ENCODE data around the gene CXorf49.
"Not testable (repeated sequence)": the region's sequence is repeated elsewhere in the genome, so short reads cannot be mapped to it uniquely, and the experiment has no call there.

Gene CXorf49

GRCh38 chrX:71718185-71718584 lies at the start of gene CXorf49:
TSS of gene CXorf49 (minus strand) at chrX:71718285. CDS start at chrX:71718151, 134 bp downstream.
- DNase-seq, result not testable (repeated sequence)

- DNase-seq, result not testable (repeated sequence)
These were observed 49.0 kb upstream of the CXorf49 start for GRCh38 chrX:71767134-71767533.

GRCh38 chrX:71765613-71766012 lies 47.5 kb upstream of the CXorf49 start:
- not testable (repeated sequence) for DNase-seq

- DNase-seq, result not testable (repeated sequence)
These were observed 46.7 kb upstream of the CXorf49 start for GRCh38 chrX:71764832-71765231.

GRCh38 chrX:71763049-71763448 lies 45.0 kb upstream of the CXorf49 start, which contains the start of gene CXorf49B:
TSS of gene CXorf49B (plus strand) at chrX:71763349. CDS start at chrX:71763424, 75 bp downstream.
- DNase-seq, result not testable (repeated sequence)

- DNase-seq, result not testable (repeated sequence)
These were observed 42.7 kb upstream of the CXorf49 start for GRCh38 chrX:71760688-71761281.

GRCh38 chrX:71720289-71720886 lies 2.3 kb upstream of the CXorf49 start:
- DNase-seq, result not testable (repeated sequence)

GRCh38 chrX:71719195-71719594 lies 1.1 kb upstream of the CXorf49 start:
- peak; percentile 35 for DNase-seq

- DNase-seq, result not testable (repeated sequence)
These were observed 1.8 kb downstream of the CXorf49 start for GRCh38 chrX:71716323-71716722.

GRCh38 chrX:71715551-71715950 lies 2.5 kb downstream of the CXorf49 start:
- not testable (repeated sequence) for DNase-seq

GRCh38 chrX:71714064-71714463 lies 4.0 kb downstream of the CXorf49 start:
- DNase-seq, result not testable (repeated sequence)

- not testable (repeated sequence) for DNase-seq
These were observed 15.2 kb downstream of the CXorf49 start for GRCh38 chrX:71702853-71703252.

GRCh38 chrX:71699023-71699344 lies 19.1 kb downstream of the CXorf49 start:
- DNase-seq, result not testable (repeated sequence)

- not testable (repeated sequence) for DNase-seq
These were observed 19.6 kb downstream of the CXorf49 start for GRCh38 chrX:71698299-71699022.

GRCh38 chrX:71697466-71698298 lies 20.4 kb downstream of the CXorf49 start:
- DNase-seq, result not testable (repeated sequence)

GRCh38 chrX:71696641-71697465 lies 21.2 kb downstream of the CXorf49 start:
- DNase-seq, result not testable (repeated sequence)

GRCh38 chrX:71679575-71680207 lies 38.4 kb downstream of the CXorf49 start:
- DNase-seq, result no peak

GRCh38 chrX:71677195-71677594 lies 40.9 kb downstream of the CXorf49 start:
- DNase-seq, result not testable (repeated sequence)

GRCh38 chrX:71676068-71676795 lies 41.9 kb downstream of the CXorf49 start:
- DNase-seq, result peak; percentile 52

GRCh38 chrX:71675636-71676035 lies 42.4 kb downstream of the CXorf49 start:
- DNase-seq, result not testable (repeated sequence)

- DNase-seq, result peak; percentile 53
These were observed 46.1 kb downstream of the CXorf49 start for GRCh38 chrX:71671938-71672337.

All from activated CD8-positive, alpha-beta memory T cell treated with anti-CD3 and anti-CD28 coated beads for 24 hours (primary cell).